ENCODE results near the gene TRDMT1.
A peak's percentile ranks its signal among the peaks of the same experiment; 100 is the strongest.
"Not testable (repeated sequence)": the region's sequence is repeated elsewhere in the genome, so short reads cannot be mapped to it uniquely, and the experiment has no call there.

Gene TRDMT1

GRCh38 chr10:17125206-17125893 lies 76.1 kb downstream of the TRDMT1 start:
- no peak for DNase-seq

- no peak for DNase-seq
Measured at GRCh38 chr10:17123961-17124360, 77.5 kb downstream of the TRDMT1 start.

DNA sequence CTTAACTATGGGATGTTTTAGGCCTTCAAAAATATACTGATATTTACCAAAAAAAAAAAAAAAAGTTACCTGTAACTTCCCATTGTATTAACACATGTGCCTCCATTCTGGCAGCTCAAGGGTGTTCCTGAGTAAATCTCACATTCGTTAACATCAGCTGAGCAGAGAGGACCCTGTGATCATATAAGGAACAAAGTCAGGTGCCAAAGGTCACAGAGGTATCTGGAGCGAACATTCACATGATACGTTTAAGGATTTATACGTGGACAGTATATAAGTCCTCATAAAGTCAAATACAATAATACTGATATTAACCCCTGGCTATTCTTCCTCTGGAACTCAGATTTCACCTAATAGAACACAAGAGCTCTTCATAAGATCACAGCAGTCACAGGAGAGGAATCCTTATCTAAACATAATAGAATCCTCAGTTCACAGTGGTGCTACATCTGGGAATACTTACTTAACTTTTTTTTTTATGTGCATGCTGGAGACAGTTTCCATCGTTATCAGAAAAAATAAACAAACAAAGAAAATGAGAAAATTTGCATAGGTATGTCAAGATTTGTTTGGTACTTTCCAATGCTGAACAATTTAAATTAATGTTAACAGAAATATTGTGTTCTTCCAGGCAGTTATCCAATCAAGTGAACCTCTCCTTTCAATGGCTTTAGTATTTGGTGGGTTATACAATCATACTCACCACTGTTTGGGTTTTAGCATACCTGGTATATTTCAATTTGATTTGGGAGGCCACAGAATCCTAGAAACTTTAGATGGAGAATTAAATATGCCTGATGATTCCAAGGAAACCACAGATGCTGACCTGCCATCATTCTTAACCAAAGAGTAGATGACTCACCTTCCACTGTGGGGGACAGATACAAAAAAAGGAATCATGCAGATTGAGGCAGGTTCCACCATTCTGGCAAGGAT lies 78.5 kb downstream of the TRDMT1 start:
- DNase-seq: no peak

GRCh38 chr10:17122052-17122451 lies 79.4 kb downstream of the TRDMT1 start:
- no peak for DNase-seq

DNA sequence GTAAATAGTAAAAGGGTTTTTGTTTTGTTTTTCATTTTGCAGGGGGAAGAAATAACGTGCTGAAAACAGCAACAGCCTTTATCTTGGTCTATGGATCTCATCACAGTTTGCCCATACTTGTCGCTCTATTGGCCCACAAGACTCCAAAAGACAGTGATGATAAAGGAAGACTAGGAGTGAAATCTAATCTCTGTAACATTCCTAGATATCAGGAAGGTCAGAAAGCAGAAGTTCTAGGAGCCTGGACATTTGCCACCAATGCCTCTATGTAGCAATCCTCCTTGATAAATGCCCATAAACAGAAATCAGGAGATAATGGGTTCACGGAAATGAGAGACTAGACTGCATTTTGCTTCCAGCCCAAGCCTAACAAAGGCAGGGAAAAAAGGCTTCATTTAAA lies 80.8 kb downstream of the TRDMT1 start:
- DNase-seq: no peak

DNA sequence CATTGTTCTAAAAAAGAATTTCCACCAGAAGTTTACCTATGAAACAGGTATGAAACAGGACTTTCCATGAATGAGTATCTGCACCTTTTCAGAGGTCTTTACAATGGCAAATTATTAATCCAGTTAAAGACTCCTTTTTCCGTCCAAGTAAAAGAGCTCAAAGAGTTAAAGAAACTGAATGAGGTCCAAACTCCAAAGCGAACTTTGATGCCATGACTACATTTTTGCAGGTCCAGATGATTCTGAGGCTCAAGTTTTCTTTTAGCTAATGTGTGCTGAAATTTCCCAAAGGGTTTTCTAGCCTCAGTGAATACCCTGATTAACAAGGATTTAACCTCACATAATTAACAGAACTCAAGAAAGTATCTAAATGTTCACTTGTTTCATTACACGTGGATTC lies 81.6 kb downstream of the TRDMT1 start:
- no peak for DNase-seq

DNA sequence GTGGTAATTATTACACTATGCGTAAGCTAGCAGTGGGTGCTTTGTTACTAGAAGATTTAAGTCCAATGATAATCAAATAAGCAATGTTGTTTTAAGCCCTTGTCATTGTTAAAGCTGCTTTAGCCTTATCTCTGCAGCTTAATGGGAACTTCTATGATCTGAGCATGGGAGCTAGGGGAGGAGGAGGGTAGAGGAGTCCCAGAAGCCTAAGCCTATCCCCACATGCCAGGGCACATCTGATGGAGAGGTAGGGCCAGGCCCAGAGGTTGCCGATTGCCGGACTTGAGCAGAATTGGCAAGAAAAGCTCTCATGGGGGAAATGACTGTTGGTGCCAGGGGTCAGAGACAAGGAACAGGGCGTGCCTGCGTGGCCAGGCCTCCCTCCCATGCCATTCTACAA lies 85.3 kb downstream of the TRDMT1 start:
- DNase-seq: no peak

DNA sequence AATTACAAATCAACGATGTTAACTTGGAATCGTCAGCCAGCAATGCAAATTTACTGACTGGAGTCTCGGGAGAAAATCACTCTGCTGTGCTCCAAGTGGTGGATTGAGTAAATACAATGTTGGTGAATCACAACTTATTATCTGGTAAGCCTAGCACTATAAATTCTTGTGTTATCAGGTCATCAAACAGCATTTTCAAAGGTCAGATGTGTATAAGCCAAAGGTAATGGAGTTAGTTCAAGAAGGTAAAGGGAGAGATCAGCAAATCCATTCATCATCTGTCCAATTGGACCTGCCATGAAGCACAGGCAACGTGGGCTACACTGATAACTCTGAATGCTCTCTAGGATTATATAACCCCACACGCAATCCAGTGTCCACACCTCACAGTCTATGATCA lies 85.8 kb downstream of the TRDMT1 start:
- DNase-seq: no peak

GRCh38 chr10:17114878-17115444 lies 86.5 kb downstream of the TRDMT1 start:
- not testable (repeated sequence) for DNase-seq

- no peak for DNase-seq
Measured at GRCh38 chr10:17113889-17114540, 87.5 kb downstream of the TRDMT1 start.

- DNase-seq: peak; percentile 60
Measured at GRCh38 chr10:17113346-17113745, 88.1 kb downstream of the TRDMT1 start.

- no peak for DNase-seq
Measured at GRCh38 chr10:17112566-17112965, 88.9 kb downstream of the TRDMT1 start.

DNA sequence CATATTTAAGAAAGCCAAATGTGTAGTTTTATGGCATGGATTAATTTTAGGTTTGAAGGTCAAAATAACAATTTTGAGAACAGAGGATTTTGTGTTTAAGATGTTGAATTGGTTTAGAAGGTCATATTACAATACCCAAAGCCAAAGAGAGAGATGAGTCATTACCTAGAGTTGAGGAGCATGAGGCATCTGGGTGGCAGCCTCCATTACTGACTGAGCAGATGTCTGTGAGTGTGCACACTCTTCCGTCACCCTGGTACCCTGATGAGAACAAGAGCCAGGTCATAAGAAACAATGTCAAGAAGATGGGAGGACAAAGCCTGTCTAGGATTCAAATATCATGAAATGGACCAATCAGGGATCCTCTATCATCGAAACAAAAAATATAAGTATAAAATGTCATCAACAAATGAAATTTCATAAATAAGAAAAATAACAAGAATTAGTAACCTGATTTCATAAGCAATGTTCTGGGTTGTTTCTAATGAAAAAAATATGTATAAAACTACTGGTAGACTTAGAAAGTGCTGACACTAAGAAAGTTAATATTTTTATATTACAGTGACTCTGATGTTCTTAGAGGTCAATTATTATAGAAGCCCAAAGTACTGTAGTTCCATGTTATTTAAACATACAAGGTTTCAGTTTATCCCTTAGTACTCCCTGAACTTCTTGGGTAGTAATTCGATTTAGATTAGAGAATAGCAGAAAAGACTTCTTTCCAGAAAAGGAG lies 91.8 kb downstream of the TRDMT1 start:
- no peak for DNase-seq

GRCh38 chr10:17109046-17109445 lies 92.4 kb downstream of the TRDMT1 start:
- no peak for DNase-seq

GRCh38 chr10:17106991-17107390 lies 94.5 kb downstream of the TRDMT1 start:
- no peak for DNase-seq

DNA sequence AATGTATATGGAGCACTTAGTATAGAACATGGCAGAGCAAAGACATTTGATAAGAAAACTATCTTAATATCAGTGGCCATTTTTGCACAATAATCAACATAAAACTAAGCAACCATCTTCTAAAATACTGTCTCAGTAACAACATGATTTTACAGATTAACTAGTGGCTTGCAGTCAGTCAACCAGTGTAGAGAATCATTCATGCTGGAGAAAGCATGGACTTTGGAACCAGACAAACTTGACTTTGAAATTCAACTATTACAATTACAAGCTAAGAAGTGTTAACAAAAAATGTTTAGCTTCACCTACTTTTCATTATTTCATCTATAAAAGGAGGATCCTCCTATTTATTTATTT lies 99.6 kb downstream of the TRDMT1 start:
- DNase-seq: no peak

- no peak for DNase-seq
Measured at GRCh38 chr10:17101257-17101909, 100.1 kb downstream of the TRDMT1 start.

DNA sequence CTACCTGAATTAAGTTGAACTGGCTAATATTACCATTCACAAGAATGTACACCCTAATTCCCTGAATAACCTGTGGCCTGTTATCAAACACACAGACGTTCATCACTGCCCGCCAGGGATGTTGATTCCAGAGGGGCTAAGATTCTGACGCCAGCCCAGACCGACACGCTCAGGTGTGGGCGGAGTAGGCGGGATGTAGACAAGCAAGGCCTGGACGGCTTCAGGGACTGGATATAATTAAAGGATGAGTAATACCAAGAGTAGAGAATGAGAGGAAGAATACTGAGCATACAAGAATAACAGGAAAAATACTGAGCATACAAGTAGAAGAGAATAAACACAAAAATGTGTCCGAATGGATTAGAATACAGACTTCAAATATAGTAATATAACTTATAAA lies 100.9 kb downstream of the TRDMT1 start:
- DNase-seq: no peak

- no peak for DNase-seq
Measured at GRCh38 chr10:17098012-17098411, 103.5 kb downstream of the TRDMT1 start.

Data from T1000 (cell line).